HG03457 (cell line): Measurements from ENCODE around the gene C3orf70.
"Not testable (repeated sequence)": the region's sequence is repeated elsewhere in the genome, so short reads cannot be mapped to it uniquely, and the experiment has no call there.

ENCODE experiments used
- ATAC-seq: cut with Tn5 transposase; IDR thresholded peaks from one replicate; pipeline ENCODE4 v1.9.1; 2021; ENCODE audit warnings: moderate number of reproducible peaks; ENCODE audit not compliant: unreplicated experiment

The C3orf70 gene

DNA sequence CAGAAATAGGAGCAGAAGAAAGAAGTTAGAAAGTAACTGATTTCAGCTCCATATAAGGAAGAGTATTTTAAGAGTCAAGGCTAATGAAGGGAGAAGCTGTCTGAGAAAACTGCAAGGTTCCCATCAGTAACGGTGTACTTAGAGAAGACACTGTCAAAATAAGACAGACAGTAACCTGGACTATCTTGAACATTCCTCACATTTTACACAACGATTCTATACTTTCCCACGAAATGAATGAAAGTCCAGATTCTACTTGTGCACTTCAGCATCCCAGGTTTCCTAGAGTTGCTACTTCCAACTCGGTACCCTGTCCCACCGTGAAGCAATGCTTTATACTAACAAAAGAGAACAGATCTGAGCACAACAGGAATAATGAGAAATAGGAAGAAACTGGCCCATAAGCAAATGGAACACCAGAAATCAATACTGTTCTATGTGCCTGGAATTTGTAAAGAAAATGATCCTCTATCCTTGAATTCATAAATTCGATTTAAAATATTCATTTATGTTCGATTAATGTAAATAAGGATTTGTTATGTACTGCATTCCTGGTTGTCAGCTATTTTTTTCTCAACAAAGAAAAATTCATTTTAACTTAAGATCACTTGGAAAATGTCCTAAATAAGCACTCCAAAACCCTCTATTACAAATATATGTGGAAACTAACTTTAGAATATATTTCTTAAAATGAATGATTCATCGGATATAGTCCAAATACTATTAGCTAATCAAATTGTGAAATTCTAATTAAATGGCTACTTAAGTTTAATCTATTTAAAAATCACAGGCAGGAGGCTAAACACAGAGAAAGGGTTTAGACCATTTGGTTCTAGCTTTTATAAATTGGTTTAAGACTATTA, 1.5 kb downstream of the C3orf70 start:
- ATAC-seq, result no peak

DNA sequence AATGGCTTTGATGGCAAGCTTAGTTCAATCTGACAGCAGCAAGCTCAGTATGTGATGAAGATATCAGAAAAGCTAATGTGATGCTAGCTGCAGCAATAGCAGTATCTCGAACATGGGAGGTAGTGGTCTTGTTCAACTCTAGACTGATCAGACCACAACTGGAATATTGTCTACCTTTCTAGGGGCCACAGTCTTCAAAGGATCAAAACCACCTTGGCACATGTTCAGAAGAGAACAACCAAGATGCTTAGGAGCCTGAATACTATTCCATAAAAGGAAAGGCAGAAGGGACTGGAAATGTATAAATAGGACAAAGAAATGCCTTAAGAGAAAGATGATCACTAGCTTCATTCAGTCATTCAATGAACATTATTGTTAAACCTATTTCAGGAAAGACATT, 2.3 kb downstream of the C3orf70 start:
- no peak for ATAC-seq

DNA sequence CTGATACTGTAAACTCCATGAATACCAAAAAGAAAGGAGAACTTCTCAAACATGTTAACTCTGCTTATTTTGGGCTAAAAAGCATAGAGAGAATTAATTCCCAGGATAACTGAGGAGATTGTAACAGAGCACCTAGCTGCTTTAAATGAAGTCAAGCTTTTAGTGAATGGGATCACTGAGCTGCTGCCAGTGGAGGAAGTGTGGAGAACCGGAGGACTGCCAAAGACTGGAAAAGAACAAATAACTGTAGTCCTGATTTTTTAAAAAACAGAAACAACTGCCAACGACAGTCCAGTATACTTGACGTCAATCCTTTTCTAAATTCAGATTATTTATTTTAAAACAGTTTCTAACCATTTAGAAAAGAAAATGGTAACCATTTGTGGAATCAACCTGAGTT, 3.3 kb downstream of the C3orf70 start:
- ATAC-seq, result no peak

DNA sequence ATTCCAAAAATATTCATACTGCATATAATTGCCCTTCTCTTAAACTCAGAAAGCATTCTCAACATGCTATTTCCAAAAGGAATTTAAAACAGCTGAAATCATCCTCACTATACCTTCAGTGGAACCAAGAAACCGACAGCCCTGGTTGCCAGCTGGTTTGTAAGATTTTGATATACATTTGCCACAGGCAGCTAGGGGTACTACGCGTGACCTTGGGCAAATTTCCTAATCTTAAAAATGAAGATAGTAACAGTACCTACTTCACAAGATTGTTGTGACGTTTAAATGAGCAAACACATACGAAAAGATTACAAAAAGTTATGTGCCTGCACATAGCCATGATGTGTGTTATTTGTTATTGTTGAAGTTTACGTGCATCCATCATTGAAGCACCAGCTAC, 7.3 kb downstream of the C3orf70 start:
- ATAC-seq, result no peak

DNA sequence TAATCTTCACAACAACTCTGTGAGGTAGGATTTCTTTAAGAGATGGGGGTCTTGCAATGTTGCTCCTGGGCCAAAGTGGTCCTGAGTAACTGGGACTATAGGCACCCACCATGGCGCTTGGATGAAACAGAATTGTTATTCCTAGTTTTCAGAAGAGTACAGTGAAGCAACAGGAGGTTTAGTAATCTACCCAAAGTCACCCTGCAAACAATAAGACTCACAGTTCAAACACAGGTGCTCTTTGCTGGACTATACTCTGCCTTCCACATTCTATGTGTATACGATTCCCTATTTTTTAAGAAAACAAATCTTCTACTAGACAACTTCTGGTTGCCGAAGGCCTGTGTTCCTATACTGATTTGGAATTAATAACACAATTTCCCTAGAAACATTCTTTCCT, 8.1 kb downstream of the C3orf70 start:
- ATAC-seq, result no peak

DNA sequence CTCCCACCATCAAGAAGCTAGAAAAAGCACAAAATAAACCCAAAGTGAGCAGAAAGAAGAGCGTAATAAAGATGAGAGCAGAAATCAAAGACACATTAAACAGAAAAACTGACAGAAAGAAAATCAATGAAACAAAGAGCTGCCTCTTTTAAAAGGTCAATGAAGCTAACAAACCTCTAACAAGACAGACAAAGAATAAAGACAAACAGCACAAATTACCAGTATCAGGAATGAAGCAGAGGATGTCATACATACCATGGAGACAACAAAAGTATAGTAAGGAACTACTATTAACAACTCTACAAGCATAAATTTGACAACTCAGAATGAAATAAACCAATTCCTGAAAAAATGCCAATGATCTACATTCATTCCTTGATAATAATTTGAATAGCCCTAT, 15.0 kb downstream of the C3orf70 start:
- no peak for ATAC-seq

DNA sequence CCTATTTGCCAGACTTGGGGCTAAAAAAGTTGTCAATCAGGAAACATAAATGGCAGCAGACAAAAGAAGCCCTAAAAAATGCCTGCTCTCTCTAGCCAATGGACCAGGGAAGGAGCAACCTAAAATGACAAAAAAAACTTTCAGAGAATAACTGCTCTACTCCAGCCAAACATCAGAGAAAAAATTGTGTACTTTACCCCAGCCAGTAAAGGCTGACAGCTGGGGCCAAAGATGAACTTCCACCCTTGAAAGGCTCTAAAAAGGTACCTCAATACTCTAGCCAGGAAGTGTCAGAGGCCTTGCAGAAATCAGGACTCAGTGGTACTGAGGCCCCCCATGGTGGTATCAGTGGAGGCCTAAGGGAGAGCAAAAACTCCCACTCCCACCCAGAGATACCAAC, 18.4 kb downstream of the C3orf70 start:
- ATAC-seq, result no peak

DNA sequence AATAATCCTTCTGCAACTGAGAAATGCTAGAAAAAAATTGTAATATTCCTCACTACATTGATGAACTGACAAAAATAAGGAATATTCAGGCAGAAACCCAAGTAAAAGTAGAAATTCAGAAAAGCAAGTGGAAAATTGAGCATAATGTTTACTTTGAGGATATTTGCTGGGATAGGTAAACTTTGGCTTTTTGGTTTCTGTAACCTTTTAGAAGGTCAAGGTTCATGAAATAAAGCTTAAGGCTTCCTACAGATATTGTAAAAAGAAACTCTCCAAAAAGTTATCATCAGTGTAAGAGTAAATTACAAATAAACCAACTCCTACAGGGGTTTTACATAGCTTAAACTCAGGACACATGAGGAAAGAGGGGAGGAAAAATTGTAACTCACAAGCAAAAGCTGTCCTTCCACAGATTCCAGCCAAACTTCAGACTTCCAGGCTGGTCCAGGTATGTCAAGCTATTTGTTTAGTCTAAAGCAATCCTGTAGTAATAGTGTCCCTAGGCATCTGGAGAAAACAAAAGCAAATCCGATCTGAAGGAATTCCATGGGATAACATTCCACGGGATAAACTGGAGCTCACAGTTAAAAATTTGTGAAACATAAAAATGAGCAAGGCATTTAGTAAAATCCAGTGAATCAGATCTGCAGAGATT, 21.1 kb downstream of the C3orf70 start:
- ATAC-seq, result no peak

DNA sequence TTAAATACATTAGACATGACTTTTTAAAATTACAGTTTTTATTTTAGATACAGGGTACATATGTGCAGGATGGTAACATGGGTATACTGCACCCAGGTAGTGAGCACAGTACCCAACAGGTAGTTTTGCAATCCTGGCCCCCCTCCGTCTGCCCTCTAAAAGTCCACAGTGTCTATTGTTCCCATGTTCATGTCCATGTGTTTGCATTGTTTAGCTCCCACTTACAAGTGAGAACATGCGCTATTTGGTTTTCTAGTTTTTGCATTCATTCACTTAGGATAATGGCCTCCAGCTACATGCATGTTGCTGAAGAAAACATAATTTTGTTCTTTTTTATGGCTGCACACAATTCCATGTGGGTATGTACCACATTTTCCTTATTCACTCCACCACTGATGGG, 23.8 kb downstream of the C3orf70 start:
- no peak for ATAC-seq

DNA sequence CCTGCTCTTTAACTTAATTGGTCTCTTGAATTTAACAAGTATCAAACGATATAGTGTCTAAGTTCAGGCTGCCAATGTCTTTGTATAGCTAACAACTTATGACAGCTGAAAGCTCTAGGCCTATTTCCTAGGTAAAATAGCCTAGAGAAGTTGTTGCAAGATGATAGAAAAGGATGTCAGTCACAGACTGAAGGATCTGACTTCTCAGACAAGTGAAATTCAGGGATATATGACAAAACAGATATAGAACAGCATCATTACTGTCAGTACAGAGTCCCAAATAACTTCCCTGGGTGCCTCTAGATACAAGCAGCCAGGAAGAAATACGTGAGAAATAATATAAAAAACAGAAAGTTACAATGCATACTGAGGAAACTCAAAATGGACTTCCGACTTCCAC, 26.7 kb downstream of the C3orf70 start:
- ATAC-seq, result no peak

DNA sequence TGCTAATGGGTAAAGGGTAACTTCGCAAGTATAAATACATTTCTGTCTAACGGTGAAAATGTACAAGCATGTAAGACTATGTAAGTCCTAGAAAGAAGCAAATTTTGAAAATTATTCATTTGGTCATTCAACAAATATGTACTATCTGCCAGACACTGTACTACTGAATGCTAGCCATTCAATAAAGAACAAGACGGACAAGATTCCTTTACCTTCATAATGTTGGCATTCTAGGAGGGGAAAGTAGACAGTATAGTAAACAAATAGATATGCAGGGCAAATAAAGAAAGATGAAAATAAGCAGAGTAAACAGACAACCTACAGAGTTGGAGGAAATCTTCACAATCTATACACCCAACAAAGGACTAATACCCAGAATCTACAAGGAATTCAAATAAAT, 32.7 kb downstream of the C3orf70 start:
- no peak for ATAC-seq

DNA sequence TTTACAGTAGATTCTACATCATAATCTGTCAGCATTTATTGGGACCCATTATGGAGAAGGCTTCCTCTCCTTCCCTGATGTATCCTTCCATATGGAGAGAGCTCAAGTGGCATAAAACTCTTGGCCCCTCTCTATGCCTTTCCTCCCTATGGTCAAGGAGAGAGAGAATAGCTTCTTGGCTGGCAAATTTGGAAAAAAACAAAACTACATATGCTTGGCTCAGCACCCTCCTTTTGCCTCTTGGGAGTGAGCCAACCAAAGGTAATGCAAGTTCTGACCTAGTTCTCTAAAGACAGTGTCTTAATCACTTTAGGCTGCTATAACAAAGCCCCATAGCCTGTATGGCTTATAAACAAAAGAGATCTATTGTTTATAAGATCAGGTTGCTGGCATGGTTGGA, 37.5 kb downstream of the C3orf70 start:
- ATAC-seq, result no peak

DNA sequence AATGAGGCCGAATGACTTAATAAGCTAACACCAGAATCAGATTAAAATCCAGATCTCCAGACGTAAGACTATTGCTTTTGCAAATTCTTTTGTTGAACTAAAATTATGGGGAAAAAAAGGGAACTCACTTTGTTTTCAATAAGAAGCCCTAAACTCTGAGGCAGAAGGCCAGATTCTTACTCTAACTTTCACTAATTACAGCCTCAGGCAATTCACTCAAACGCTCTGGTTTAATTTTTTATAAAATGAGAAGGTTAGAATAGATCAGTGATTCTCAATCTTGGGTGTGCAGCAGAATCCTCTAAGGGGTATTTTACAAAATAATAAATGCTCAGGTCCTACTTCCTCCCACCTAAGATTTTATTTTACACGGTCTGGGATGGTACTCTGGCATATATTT, 38.1 kb downstream of the C3orf70 start:
- no peak for ATAC-seq

DNA sequence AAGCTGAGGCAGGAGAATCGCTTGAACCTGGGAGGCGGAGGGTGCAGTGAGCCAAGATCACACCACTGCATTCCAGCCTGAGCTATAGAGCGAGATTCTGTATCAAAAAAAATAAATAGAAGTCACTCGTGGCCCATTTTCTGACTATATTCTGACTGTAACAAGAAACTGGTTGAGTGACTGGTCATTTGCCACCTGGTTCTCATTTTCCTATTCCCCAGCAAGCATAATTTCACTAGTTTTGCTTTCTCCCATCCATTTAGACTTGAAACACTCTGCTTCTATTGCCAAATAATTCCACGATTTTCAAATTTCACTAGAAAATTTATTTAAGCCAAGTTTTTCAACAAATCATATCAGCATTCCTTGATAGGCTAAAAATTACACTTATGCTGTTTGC, 40.7 kb downstream of the C3orf70 start:
- no peak for ATAC-seq

DNA sequence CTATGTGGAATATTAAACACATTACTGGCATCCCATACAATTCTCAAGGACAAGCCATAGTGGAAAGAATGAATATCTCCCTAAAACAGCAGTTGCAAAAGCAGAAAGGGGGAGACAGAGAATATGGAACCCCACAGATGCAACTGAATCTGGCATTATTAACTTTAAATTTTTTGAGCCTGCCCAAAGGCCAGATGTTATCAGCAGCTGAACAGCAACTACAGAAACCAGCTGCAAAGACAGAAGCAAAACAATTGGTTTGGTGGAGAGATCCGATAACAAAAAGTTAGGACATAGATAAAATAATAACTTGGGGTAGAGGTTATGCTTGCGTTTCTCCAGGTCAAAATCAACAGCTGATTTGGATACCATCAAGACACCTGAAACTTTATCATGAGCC, 43.8 kb downstream of the C3orf70 start:
- not testable (repeated sequence) for ATAC-seq

DNA sequence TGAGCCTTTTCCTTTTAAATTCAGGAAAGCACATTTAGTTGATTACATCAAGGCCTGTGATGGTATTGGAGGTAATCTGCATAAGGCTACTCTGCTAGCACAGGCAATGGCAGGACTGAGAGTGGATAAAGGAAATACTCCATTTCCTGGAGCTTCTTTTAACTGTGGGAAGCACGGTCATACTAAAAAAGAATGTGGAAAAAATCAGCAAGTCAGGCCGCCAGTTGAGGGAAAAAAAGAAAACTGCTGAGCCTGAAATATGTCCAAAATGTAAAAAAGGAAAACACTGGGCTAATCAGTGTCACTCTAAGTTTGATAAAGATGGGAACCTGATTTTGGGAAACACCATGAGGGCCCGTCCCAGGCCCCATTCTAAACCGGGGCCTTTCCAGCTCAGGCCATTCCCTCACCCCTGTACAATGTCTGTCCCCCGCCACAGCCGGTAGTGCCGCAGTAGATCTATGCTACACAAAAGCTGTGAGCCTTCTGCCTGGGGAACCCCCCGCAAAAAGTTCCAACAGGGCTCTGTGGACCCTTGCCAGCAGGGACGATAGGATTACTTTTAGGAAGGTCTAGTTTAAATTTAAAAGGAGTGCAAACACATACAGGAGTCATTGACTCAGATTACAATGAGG, 46.5 kb downstream of the C3orf70 start:
- not testable (repeated sequence) for ATAC-seq

DNA sequence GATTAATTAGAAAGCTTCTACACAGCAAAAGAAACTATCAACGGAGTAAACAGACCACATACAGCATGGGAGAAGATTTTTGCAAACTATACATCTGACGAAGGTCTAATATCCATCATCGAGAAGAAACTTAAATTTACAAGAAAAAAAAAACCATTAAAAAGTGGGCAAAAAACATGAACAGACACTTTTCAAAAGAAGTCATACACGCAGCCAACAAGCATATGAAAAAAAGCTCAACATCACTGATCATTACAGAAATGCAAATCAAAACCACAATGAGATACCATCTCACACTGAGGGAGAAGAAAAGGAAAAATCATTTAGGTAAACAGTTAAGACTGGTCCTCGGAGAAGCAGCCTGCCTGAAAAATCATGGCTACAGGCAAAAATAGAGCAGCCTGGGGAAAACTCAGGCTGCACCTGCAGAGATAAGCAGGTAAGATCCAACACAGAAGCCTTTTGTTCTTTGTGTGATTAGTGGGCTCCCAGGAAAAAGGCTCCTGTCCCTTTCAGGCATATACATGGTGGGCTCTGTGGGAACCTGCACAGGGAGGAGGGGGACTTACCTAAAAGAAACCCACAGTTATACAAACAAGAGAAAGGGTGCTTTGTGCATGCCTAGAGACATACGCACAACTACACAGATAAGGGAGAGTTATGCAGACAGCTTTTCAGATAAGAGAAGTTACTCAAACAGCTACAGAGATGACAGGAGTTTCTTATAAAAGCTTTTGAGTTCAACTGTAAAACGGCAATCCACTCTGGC, 49.3 kb downstream of the C3orf70 start:
- no peak for ATAC-seq

DNA sequence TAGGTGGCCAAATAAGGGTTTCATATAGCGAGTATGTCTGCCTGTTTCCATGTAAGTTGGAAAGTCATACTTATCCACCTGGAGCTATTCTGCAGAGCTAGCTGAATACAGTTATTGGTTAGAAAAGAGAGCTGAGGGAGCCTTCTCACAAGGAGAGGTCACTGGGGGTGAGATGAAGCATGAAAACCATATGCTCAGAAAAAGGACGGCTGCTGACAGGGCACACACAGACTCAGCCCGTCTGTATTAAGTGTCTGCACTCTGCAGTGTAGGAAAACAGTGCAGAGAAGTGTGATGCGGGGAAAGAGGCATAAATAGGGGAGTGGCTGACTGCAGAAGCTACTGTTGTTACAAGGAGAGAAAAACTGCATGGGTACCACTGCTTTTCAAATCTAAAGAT, 58.2 kb downstream of the C3orf70 start:
- no peak for ATAC-seq

DNA sequence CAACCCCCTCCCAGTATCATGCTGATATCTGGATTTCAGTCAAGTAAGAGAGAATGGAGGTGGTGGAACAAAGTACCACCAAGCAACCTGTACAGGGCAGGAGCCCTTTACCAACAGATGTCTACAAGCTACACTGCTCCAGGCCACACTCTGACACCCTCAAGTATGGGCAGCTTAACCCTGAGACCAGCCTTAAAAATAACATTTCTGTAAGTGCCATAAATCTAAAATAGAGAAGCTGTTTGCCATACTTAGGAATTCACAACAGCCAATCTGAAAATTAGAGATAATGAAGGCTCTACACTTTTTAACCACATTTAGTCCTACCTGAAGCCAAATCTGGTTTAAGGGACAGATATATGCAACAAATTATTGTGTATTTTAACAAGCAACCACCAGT, 59.7 kb downstream of the C3orf70 start:
- ATAC-seq, result no peak

DNA sequence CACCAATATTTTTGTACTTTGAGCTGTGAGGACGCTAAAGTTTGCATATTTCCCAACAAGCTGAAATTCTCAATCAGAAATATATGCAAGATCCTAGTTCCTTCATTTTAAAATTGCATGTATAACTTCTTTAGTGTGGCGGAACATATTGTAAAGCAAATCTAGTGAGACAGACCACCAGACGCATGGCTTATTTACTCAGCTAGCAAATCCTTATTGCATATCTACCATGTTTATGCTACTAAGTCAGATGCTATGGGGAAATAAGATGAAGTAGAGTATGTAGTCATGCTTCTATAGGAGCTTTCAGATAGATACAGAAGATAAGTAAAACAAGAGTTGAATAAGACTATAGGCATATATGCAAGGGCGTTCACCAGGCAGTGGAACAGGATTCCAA, 62.0 kb downstream of the C3orf70 start:
- ATAC-seq, result no peak

DNA sequence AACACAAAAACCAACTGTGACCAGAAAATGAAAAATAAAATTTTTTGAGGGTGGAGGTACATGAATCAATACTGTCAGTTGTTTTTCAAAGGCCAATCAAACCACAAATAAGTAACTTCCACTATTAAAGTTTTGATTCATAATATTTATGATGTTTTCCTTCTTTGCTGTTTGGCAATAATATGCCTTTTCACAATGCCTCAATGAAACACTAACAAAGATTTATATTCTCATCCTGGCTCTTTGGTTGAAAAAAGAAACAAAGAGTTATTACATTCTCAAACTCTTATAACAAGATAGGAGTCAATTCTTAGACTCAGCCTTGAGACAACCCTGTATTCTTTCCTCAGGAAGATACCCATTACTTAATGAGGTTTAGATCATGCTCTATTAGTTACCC, 63.1 kb downstream of the C3orf70 start:
- no peak for ATAC-seq
